Tibial artery (tissue), 4 donors: ENCODE measurements around the gene NDOR1.

Experiments used
- DNase-seq, 2 donors: peaks; one replicate each; pipeline ENCODE4 v3.0.0-alpha.2; 2019
- H3K27ac ChIP-seq, 2 donors: fragments of 200-600 bp; sonication (generic) in 1 of 2; 1 replicate in 1 of 2; 2 replicates in 1 of 2; pipeline ENCODE4 v1.5.1; 2018 to 2019; ENCODE audit warnings: mild to moderate bottlenecking in 1 of 2
- H3K27me3 ChIP-seq, 2 donors: fragments of 200-600 bp; sonication (generic) in 1 of 2; one replicate each; pipeline versions ENCODE4 v1.5.1 to v1.6.0; 2016 to 2019
- H3K36me3 ChIP-seq, 3 donors: fragments of 200-600 bp; sonication (generic) in 2 of 3; one replicate each; pipeline ENCODE4 v1.5.1; 2016 to 2019; ENCODE audit warnings: mild to moderate bottlenecking in 2 of 3
- H3K4me1 ChIP-seq, 4 donors: fragments of 200-600 bp; sonication (generic) in 2 of 4; 1 replicate in 3 of 4; 2 replicates in 1 of 4; pipeline ENCODE4 v1.5.1; 2016 to 2019
- H3K4me3 ChIP-seq, 2 donors: fragments of 200-600 bp; sonication (generic) in 1 of 2; 1 replicate in 1 of 2; 2 replicates in 1 of 2; pipeline ENCODE4 v1.5.1; 2018 to 2019; ENCODE audit warnings: mild to moderate bottlenecking in 2 of 2
- H3K9me3 ChIP-seq, 3 donors: fragments of 200-600 bp; sonication (generic) in 1 of 3; one replicate each; pipeline ENCODE4 v1.5.1; 2016 to 2019
- intact Hi-C: fragments of 100-400 bp; cut with DNase I; formaldehyde crosslinking; loops from one replicate; pipeline ENCODE4 v1.15.0; 2023; ENCODE audit warnings: low total_unique reads
- TF ChIP-seq, protein P1 (sequence below), 2 experiments: fragments of 200-600 bp in 1 of 2; fragments of 450-650 bp in 1 of 2; IDR thresholded peaks; one replicate each; pipeline ENCODE4 v1.5.1; 2017 to 2019; ENCODE audit warnings: antibody characterized with exemption in 2 of 2, mild to moderate bottlenecking in 1 of 2, moderate library complexity in 1 of 2

NDOR1 gene

DNA sequence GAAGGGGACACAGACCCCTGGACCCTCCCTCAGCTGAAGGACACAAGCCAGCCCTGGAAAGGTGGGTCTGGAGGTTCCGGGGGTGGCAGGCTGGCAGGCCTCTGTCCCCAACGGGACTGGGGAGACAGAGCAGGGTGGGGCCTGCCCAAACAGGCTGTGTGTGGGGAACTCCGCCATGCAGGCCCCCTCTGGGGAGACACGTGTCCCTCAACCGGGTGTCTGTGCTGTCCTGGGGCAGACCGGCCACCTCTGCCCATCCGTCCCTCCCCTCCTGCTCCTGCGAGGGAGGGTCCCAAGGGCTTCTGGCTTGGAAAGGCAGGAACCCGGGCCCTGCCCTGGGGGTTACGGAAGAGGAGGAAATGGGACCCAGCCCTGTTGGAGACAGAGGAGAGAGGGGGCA is 26.6 kb downstream of the NDOR1 start:
- peaks cover 0 to 32% (median 13%) of the 10 kb centered on the region in 4 donors for H3K4me1 ChIP-seq
- intact Hi-C loops = no loop called here

DNA sequence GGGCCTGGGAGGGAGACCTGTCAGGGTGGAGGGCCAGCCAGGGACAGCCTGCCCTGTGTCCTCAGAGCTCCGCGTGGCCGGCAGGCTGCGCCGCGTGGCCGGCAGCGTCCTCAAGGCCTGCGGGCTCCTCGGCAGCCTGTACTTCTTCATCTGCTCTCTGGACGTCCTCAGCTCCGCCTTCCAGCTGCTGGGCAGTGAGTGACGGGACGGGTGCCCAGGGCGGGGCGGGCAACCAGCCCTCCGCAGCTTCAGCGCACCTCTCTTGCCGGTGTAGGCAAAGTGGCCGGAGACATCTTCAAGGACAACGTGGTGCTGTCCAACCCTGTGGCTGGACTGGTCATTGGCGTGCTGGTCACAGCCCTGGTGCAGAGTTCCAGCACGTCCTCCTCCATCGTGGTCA is 27.0 kb downstream of the NDOR1 start:
- Histone ChIP-seq H3K4me1 (peaks cover 0 to 32% (median 11%) of the 10 kb centered on the region in 4 donors), H3K36me3 (no peaks in the 10 kb centered on the region), H3K27ac (no peak overlapping the region), H3K9me3 (no peaks in the 10 kb centered on the region), H3K27me3 (peaks cover 0 to 85% of the 10 kb centered on the region in 2 donors), H3K4me3 (no peak overlapping the region)
- TF ChIP-seq, protein P1, sequence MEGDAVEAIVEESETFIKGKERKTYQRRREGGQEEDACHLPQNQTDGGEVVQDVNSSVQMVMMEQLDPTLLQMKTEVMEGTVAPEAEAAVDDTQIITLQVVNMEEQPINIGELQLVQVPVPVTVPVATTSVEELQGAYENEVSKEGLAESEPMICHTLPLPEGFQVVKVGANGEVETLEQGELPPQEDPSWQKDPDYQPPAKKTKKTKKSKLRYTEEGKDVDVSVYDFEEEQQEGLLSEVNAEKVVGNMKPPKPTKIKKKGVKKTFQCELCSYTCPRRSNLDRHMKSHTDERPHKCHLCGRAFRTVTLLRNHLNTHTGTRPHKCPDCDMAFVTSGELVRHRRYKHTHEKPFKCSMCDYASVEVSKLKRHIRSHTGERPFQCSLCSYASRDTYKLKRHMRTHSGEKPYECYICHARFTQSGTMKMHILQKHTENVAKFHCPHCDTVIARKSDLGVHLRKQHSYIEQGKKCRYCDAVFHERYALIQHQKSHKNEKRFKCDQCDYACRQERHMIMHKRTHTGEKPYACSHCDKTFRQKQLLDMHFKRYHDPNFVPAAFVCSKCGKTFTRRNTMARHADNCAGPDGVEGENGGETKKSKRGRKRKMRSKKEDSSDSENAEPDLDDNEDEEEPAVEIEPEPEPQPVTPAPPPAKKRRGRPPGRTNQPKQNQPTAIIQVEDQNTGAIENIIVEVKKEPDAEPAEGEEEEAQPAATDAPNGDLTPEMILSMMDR (IDR thresholded peaks at IDR 0.05) = no peak
- DNase-seq = no peak
- intact Hi-C loops = no loop called here

More for the DNA sequence above, 26.6 kb downstream of the NDOR1 start:
- no peaks in the 10 kb centered on the region for H3K36me3 ChIP-seq
- no peak overlapping the region for H3K27ac ChIP-seq
- H3K4me3 ChIP-seq = no peak overlapping the region
- H3K9me3 ChIP-seq = no peaks in the 10 kb centered on the region
- H3K27me3 ChIP-seq = peaks cover 0 to 87% of the 10 kb centered on the region in 2 donors
- TF ChIP-seq, protein P1 (IDR thresholded peaks at IDR 0.05) = no peak
- DNase-seq = no peak

DNA sequence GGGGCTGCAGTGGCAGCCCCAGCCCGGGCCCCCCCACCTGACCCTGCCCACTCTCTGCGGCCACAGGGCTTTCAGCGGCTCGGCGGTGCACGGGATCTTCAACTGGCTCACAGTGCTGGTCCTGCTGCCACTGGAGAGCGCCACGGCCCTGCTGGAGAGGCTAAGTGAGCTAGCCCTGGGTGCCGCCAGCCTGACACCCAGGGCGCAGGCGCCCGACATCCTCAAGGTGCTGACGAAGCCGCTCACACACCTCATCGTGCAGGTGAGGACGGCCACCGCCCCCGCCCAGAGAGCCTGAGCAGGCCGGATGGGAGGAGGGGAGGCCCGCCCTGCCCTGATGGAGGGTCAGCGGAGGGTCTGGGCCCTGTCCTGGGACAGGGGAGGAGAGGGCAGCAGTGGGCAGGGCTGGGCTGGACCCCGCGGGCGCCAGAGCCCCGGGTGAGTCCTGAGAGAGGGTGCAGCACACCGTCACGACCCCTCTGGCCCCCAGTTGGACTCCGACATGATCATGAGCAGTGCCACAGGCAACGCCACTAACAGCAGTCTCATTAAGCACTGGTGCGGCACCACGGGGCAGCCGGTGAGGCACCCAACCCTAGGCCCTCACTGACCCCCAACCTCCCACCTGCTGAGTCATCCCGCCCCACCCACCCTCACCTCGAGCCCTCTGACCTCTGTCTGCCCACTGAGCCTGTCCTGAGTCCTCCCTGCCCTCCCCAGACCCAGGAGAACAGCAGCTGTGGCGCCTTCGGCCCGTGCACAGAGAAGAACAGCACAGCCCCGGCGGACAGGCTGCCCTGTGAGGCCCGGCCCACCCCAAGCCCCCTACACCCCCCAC is 27.9 kb downstream of the NDOR1 start:
- Histone ChIP-seq H3K27me3 (peaks cover 0 to 79% of the 10 kb centered on the region in 2 donors), H3K4me1 (peaks cover 0 to 33% (median 11%) of the 10 kb centered on the region in 4 donors), H3K4me3 (no peak overlapping the region), H3K27ac (no peak overlapping the region), H3K9me3 (no peaks in the 10 kb centered on the region), H3K36me3 (no peaks in the 10 kb centered on the region)
- DNase-seq = no peak
- TF ChIP-seq, protein P1 (IDR thresholded peaks at IDR 0.05) = no peak
- intact Hi-C loops = no loop called here

- no peak for DNase-seq
- H3K4me3 ChIP-seq = no peak overlapping the region
- H3K9me3 ChIP-seq = no peaks in the 10 kb centered on the region
- TF ChIP-seq, protein P1 (IDR thresholded peaks at IDR 0.05) = no peak
- intact Hi-C loops = no loop called here
- H3K27ac ChIP-seq = no peak overlapping the region
- H3K4me1 ChIP-seq = peaks cover 0 to 33% (median 11%) of the 10 kb centered on the region in 4 donors
- peaks cover 0 to 71% of the 10 kb centered on the region in 2 donors for H3K27me3 ChIP-seq
- H3K36me3 ChIP-seq = no peaks in the 10 kb centered on the region
Measured at GRCh38 chr9:137234055-137234697, 28.7 kb downstream of the NDOR1 start.

DNA sequence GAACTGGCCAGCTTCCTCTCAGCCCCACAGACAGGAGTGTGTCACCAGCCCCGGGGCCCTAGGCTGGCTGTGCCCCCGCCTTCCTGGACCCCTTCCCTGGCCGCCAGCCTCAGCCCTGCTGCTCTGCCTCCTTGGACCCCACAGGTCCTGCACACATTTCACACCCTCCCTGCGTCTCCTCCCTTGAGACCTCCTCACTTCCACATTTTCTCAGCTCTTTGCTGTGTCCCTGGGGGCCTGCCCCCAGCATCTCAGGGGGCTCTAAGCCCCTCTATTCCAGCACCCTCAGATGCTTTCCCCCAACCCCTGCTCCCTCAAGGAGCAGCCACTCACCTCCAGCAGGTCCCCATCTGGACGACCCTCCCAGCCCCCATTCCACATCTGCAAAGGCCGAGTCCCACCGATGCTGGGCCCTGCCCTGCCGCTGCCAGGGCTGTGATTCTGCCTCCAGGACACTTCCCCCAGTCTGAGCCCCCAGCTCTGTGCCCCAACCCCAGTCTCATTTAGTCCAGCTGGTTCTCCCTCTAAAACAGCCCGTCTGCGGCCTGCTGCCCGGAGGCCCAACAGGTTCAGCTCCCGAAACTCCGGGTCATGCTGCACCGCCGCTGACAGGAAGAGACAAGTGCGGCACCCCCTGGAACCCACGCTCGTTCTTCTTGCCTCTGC is 29.4 kb downstream of the NDOR1 start:
- H3K4me3 ChIP-seq = no peak overlapping the region
- H3K27ac ChIP-seq = no peak overlapping the region
- peaks cover 0 to 64% of the 10 kb centered on the region in 2 donors for H3K27me3 ChIP-seq
- DNase-seq = no peak
- H3K36me3 ChIP-seq = no peaks in the 10 kb centered on the region
- TF ChIP-seq, protein P1 (IDR thresholded peaks at IDR 0.05) = no peak
- no peaks in the 10 kb centered on the region for H3K9me3 ChIP-seq
- peaks cover 0 to 37% (median 13%) of the 10 kb centered on the region in 4 donors for H3K4me1 ChIP-seq
- intact Hi-C loops = no loop called here
